ENCODE measurements around the gene ITGA3. TPM values are rescaled to one million over a fixed set of nuclear protein-coding genes. Genes with fewer than 3 reads are reported as not detected.

ITGA3 gene
- polyA plus RNA-seq, 6 donors from 2014 or later, result 0.29 to 1.4 (median 0.62) TPM; not detected in 1

DNA sequence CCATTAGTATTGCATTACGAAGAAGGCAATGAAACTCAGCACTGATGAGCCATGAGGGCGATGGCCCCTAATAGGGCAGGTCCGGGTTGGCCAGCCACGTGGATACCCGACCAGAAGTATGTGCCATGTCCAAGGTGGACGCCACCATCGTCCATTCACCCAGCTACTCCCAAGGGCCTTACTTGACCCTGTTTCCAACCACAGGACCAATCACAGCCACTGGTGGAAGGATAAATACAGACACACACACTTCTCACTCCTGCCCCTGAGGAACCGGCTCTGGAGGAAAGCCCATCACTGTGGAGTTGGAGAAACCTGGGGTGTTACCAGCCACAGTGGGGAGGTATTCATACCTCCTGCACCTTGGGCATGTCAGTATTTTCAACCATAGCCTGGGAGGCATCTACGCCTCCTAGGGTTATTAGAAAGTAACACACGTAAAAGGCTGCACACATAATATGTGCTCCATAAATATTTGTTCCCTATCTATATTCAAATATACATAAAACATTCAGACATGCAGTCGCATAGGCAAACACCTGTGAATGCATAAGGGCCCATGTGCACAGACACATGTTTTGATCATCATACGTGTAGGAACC lies 5.4 kb upstream of the ITGA3 start:
- H3K27ac Mint-ChIP-seq, result no peak overlapping the region
- H3K4me3 Mint-ChIP-seq, result no peak overlapping the region
- H3K36me3 Mint-ChIP-seq, result no peaks in the 10 kb centered on the region
- DNase-seq, result no peak
- no peaks in the 10 kb centered on the region for H3K9me3 Mint-ChIP-seq
- no peak for ATAC-seq (ENCODE audit: low read depth in 2 of 2)
- H3K27me3 Mint-ChIP-seq, result peaks cover 13 to 62% (median 58%) of the 10 kb centered on the region in 3 donors
- H3K4me1 Mint-ChIP-seq, result peaks cover 5 to 9% (median 9%) of the 10 kb centered on the region in 3 donors

- DNase-seq (no peak), ATAC-seq (ENCODE audit: low read depth in 2 of 2) (no peak)
- Mint-ChIP-seq H3K4me1 (peaks cover 5 to 10% (median 9%) of the 10 kb centered on the region in 3 donors), H3K27me3 (peaks cover 12 to 63% (median 52%) of the 10 kb centered on the region in 3 donors), H3K4me3 (peak overlapping the region in 1 of 8 donors; percentile 7), H3K36me3 (no peaks in the 10 kb centered on the region), H3K9me3 (no peaks in the 10 kb centered on the region), H3K27ac (no peak overlapping the region)
Observed at GRCh38 chr17:50051082-50051576, 4.8 kb upstream of the ITGA3 start.

GRCh38 chr17:50051606-50052005 lies 4.3 kb upstream of the ITGA3 start:
- no peak overlapping the region for H3K4me3 Mint-ChIP-seq
- no peaks in the 10 kb centered on the region for H3K36me3 Mint-ChIP-seq
- DNase-seq (no peak), ATAC-seq (ENCODE audit: low read depth in 2 of 2) (no peak)
- H3K9me3 Mint-ChIP-seq, result no peaks in the 10 kb centered on the region
- H3K27ac Mint-ChIP-seq, result no peak overlapping the region
- peaks cover 8 to 61% (median 47%) of the 10 kb centered on the region in 3 donors for H3K27me3 Mint-ChIP-seq
- peaks cover 8 to 14% (median 12%) of the 10 kb centered on the region in 3 donors for H3K4me1 Mint-ChIP-seq

DNA sequence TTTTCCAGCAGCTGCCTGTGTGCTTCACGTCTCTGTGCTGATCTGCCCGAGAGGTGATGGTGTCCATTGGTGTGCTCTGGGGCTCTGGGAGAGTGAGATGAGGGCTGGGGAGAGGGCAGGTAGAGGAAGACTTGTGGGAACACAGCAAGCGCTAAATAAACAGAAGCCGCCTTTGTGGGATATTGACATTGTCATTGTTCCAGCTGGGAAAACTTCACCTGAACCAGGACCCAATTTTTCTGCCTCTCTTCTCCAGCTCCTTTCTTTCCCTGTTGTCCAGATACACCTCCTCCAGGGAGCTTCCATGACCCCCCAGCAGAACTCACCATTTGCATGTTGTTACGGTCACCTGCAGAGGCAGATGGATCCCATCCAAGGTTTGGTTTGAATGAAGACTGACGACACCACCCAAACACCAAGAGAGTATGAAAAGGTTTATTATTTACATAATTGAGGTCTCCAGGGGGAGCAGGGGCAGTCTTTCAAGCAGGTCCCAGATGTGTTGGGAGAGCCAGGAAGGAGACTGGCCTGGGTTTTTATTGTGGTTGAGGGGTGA lies 3.6 kb upstream of the ITGA3 start:
- no peak for DNase-seq
- Mint-ChIP-seq H3K4me3 (peak overlapping the region in 1 of 8 donors; percentile 63), H3K36me3 (no peaks in the 10 kb centered on the region), H3K4me1 (peaks cover 9 to 21% (median 19%) of the 10 kb centered on the region in 3 donors), H3K9me3 (no peaks in the 10 kb centered on the region), H3K27ac (no peak overlapping the region), H3K27me3 (peaks cover 8 to 61% (median 41%) of the 10 kb centered on the region in 3 donors)
- no peak for ATAC-seq (ENCODE audit: low read depth in 2 of 2)

DNA sequence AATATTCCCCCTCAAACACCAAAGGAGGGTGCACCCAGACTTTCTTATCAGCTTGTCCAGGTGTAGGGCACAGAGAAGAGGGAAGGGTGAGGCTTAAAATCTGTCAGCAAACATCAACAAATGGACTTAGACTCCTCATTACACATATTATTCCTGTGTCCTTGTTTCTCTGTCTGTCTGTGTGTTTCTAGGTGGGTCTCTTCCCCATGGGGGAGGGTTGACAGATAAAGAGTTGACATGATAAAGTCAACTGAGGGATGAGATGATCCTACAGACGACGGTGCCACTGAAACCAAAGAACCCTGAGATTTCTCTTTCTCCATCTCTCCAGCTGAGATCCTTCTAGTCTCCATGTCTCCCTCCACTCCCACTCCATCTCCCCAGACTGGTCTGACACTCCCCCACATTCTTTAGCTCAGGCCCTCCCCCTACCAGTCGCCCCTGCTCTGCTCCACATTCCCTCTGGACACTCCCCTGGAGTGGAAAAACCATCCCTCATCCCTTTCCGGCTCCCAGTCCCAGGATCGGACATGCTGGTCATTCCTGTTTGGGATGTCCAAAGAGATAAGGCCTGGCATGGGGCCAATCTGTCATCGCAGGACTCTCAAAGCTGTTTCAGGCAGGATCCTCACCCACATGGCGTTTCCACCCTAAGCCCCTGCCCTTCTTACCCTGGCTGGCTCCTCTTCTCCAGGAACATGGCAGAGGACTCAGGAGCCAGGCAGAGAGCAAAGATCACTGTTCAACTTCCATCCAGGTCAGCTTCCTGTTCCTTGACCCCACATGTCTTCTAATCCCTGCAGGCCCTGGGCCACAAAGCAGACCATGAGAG lies 2.9 kb upstream of the ITGA3 start:
- no peak for ATAC-seq (ENCODE audit: low read depth in 2 of 2)
- Mint-ChIP-seq H3K36me3 (no peaks in the 10 kb centered on the region), H3K9me3 (no peaks in the 10 kb centered on the region), H3K27me3 (peaks cover 13 to 63% (median 41%) of the 10 kb centered on the region in 3 donors), H3K4me1 (peaks cover 12 to 27% (median 24%) of the 10 kb centered on the region in 3 donors), H3K27ac (no peak overlapping the region), H3K4me3 (peak overlapping the region in 2 of 8 donors; percentile 29 to 79)
- no peak for DNase-seq

DNA sequence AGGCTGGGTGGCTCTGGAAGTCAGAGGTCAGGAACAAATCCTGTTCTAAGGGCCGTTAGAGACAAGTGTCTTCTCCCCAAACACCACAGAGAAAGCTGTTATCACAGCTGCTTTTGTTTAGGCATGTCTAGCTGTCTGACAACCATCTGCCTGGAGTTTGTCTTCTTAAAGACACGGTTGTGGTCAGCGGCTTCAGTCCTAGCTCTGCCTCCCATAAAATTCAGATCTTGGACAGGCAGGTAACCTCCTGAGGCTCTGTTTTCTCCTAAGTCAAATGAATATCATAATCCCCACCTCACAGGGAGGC lies 2.3 kb upstream of the ITGA3 start:
- H3K9me3 Mint-ChIP-seq, result no peaks in the 10 kb centered on the region
- peak overlapping the region in 1 of 8 donors; percentile 79 for H3K4me3 Mint-ChIP-seq
- peaks cover 18 to 64% (median 44%) of the 10 kb centered on the region in 3 donors for H3K27me3 Mint-ChIP-seq
- H3K36me3 Mint-ChIP-seq, result no peaks in the 10 kb centered on the region
- DNase-seq (no peak), ATAC-seq (ENCODE audit: low read depth in 2 of 2) (no peak)
- H3K27ac Mint-ChIP-seq, result no peak overlapping the region
- H3K4me1 Mint-ChIP-seq, result peaks cover 12 to 27% (median 24%) of the 10 kb centered on the region in 3 donors

DNA sequence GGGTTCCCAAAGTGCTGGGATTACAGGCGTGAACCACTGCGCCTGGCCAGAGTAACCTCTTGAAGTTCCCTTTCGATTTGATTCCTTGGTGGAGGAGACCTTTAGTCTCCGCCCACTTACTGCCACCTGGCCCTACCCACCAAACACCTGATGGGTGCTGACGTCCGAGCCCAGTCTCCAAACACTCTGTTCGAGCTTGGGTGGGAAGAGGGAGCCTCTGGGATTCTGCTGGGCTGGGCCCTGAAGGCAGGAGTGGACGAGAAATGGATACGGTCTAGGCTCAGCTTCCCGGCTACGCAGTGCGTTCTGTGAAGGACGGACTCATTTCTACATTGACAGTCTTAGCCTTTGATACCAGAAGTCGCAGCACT lies 870 bp upstream of the ITGA3 start:
- H3K36me3 Mint-ChIP-seq, result no peaks in the 10 kb centered on the region
- H3K27ac Mint-ChIP-seq, result peak overlapping the region in 2 of 6 donors; percentile 45 to 84
- DNase-seq, result peak; percentile 12
- peak; percentile 18 to 27 for ATAC-seq (ENCODE audit: low read depth in 2 of 2)
- peaks cover 12 to 27% (median 24%) of the 10 kb centered on the region in 3 donors for H3K4me1 Mint-ChIP-seq
- no peaks in the 10 kb centered on the region for H3K9me3 Mint-ChIP-seq
- peak overlapping the region; percentile 79 to 95 (median 90) for H3K4me3 Mint-ChIP-seq
- peaks cover 24 to 72% (median 43%) of the 10 kb centered on the region in 3 donors for H3K27me3 Mint-ChIP-seq

- Mint-ChIP-seq H3K9me3 (no peaks in the 10 kb centered on the region), H3K4me3 (peak overlapping the region; percentile 79 to 95 (median 90)), H3K27me3 (peaks cover 24 to 84% (median 52%) of the 10 kb centered on the region in 3 donors), H3K4me1 (peaks cover 12 to 27% (median 24%) of the 10 kb centered on the region in 3 donors), H3K27ac (peak overlapping the region in 1 of 6 donors; percentile 80), H3K36me3 (no peaks in the 10 kb centered on the region)
- ATAC-seq (ENCODE audit: low read depth in 2 of 2), result peak; percentile 74 to 76
- DNase-seq, result peak; percentile 20
Observed at GRCh38 chr17:50056217-50056960, 479 bp downstream of the ITGA3 start.

- Mint-ChIP-seq H3K27ac (no peak overlapping the region), H3K9me3 (no peaks in the 10 kb centered on the region), H3K4me1 (peaks cover 12 to 27% (median 24%) of the 10 kb centered on the region in 3 donors), H3K36me3 (no peaks in the 10 kb centered on the region), H3K4me3 (peak overlapping the region; percentile 79 to 95 (median 90)), H3K27me3 (peaks cover 24 to 88% (median 56%) of the 10 kb centered on the region in 3 donors)
- ATAC-seq (ENCODE audit: low read depth in 2 of 2), result no peak
- DNase-seq, result no peak
Observed at GRCh38 chr17:50056961-50057330, 1.0 kb downstream of the ITGA3 start.

GRCh38 chr17:50057521-50057991 lies 1.6 kb downstream of the ITGA3 start:
- DNase-seq (no peak), ATAC-seq (ENCODE audit: low read depth in 2 of 2) (no peak)
- H3K4me3 Mint-ChIP-seq, result peak overlapping the region in 7 of 8 donors; percentile 27 to 94 (median 89)
- H3K9me3 Mint-ChIP-seq, result no peaks in the 10 kb centered on the region
- H3K27me3 Mint-ChIP-seq, result peaks cover 20 to 84% (median 54%) of the 10 kb centered on the region in 3 donors
- H3K27ac Mint-ChIP-seq, result no peak overlapping the region
- H3K4me1 Mint-ChIP-seq, result peaks cover 12 to 27% (median 24%) of the 10 kb centered on the region in 3 donors
- H3K36me3 Mint-ChIP-seq, result no peaks in the 10 kb centered on the region

GRCh38 chr17:50058296-50058953 lies 2.5 kb downstream of the ITGA3 start:
- Mint-ChIP-seq H3K27me3 (peaks cover 16 to 84% (median 49%) of the 10 kb centered on the region in 3 donors), H3K9me3 (no peaks in the 10 kb centered on the region), H3K4me1 (peaks cover 12 to 27% (median 24%) of the 10 kb centered on the region in 3 donors), H3K36me3 (no peaks in the 10 kb centered on the region), H3K27ac (no peak overlapping the region), H3K4me3 (peak overlapping the region in 6 of 8 donors; percentile 8 to 92 (median 64))
- ATAC-seq (ENCODE audit: low read depth in 2 of 2) (no peak), DNase-seq (no peak)

DNA sequence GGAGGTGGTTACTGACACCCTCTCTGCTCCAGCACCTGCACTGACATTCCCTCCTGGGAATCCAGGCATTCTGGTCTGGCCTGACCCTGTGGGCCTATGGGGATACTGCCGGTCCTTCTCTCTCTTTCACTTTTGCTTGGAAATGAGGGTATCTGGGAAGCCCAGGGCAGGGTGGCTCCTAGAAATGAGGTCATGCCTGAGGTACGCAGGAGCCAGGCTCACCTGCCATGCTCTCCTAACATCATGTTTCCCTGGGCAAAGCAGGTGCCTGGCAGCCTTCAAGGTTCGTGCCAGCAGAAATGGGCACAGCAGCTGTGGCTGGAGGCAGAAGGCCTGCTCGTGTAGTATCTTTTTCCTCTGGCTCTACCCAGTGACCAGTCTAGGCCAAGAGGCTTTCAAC lies 3.3 kb downstream of the ITGA3 start:
- peak overlapping the region in 2 of 8 donors; percentile 29 to 79 for H3K4me3 Mint-ChIP-seq
- H3K27me3 Mint-ChIP-seq, result peaks cover 20 to 89% (median 57%) of the 10 kb centered on the region in 3 donors
- H3K27ac Mint-ChIP-seq, result peak overlapping the region in 1 of 6 donors; percentile 70
- no peak for DNase-seq
- no peaks in the 10 kb centered on the region for H3K9me3 Mint-ChIP-seq
- no peaks in the 10 kb centered on the region for H3K36me3 Mint-ChIP-seq
- peaks cover 12 to 27% (median 24%) of the 10 kb centered on the region in 3 donors for H3K4me1 Mint-ChIP-seq
- no peak for ATAC-seq (ENCODE audit: low read depth in 2 of 2)

All from naive B cell (primary cell).